GM21737 (cell line): ENCODE data around the gene ETFBKMT.
"Not testable (repeated sequence)": the region's sequence is repeated elsewhere in the genome, so short reads cannot be mapped to it uniquely, and the experiment has no call there.

Source experiments
- ATAC-seq: cut with Tn5 transposase; IDR thresholded peaks from one replicate; pipeline ENCODE4 v1.9.1; 2021; ENCODE audit warnings: mild to moderate bottlenecking, moderate library complexity; ENCODE audit not compliant: unreplicated experiment

The ETFBKMT gene

DNA sequence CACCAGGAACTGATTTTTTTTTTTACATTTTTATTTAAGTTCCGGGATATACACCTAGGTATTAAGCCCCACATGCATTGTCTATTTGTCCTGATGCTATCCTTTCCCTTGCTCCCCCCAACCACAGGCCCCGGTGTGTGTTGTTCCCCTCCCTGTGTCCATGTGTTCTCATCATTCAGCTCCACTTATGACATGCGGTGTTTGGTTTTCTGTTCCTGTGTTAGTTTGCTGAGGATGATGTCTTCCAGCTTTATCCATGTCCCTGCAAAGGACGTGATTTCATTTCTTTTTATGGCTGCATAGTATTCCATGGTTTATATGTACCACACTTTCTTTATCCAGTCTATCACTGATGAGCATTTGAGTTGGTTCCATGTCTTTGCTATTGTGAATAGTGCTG, 57.5 kb downstream of the ETFBKMT start:
- not testable (repeated sequence) for ATAC-seq

GRCh38 chr12:31718542-31719198, 59.2 kb downstream of the ETFBKMT start:
- ATAC-seq = not testable (repeated sequence)

DNA sequence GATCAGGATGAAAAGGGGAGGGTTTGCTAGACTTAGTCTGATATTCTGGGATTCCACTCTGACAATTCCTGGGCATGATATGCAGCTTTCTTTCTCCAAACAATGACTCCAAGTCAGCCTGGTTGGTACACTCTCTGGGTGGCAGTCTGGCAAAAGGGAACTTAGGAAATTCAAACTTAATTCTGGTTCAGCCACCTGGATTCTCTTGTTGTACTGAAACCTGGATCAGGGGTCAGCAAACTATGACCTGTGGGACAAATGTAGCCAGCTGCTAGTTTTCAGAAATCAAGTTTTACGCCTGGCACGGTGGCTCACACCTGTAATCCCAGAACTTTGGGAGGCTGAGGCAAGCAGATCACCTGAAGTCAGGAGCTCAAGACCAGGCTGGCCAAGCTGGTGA, 63.1 kb downstream of the ETFBKMT start:
- no peak for ATAC-seq
